Measurements from ENCODE around the gene NOD1. TPM values are rescaled to one million over a fixed set of nuclear protein-coding genes. Genes with fewer than 3 reads are reported as not detected.

The NOD1 gene
- total and polyA plus RNA-seq, 7 donors, result 3.0 to 17.5 (median 6.4) TPM

DNA sequence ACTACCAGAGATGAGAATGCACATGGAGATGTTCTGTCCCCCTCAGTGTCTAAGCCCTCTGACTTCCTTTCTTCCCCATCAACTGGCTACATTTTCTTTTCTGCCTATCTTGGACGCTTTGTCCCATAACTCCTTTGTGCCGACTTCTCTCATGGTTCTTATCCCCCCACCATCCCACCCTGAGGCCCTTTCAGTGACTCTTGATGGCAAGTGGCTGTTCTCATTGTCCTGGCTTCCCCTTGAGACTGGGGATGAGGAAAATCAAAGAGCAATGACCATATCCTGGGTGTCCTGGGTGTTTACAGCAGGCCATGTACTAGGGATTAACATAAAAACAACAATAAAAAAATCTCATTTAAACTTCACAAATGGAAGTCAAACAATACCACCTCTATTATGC, 44.9 kb upstream of the NOD1 start:
- no peak overlapping the region for H3K4me3 ChIP-seq
- DNase-seq, result no peak
- H3K27me3 ChIP-seq, result no peaks in the 10 kb centered on the region
- 91 to 93% methylated on average over 2 of the region's 2 CpGs for WGBS, 2 donors
- H3K9me3 ChIP-seq, result no peaks in the 10 kb centered on the region
- no peak overlapping the region for H3K27ac ChIP-seq
- intact Hi-C loops (cut with DNase I), result no loop called here
- no peaks in the 10 kb centered on the region for H3K36me3 ChIP-seq
- TF ChIP-seq, protein P1, sequence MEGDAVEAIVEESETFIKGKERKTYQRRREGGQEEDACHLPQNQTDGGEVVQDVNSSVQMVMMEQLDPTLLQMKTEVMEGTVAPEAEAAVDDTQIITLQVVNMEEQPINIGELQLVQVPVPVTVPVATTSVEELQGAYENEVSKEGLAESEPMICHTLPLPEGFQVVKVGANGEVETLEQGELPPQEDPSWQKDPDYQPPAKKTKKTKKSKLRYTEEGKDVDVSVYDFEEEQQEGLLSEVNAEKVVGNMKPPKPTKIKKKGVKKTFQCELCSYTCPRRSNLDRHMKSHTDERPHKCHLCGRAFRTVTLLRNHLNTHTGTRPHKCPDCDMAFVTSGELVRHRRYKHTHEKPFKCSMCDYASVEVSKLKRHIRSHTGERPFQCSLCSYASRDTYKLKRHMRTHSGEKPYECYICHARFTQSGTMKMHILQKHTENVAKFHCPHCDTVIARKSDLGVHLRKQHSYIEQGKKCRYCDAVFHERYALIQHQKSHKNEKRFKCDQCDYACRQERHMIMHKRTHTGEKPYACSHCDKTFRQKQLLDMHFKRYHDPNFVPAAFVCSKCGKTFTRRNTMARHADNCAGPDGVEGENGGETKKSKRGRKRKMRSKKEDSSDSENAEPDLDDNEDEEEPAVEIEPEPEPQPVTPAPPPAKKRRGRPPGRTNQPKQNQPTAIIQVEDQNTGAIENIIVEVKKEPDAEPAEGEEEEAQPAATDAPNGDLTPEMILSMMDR (IDR thresholded peaks at IDR 0.05), result no peak
- no peak for TF ChIP-seq POLR2A (IDR thresholded peaks at IDR 0.05)
- no peak for TF ChIP-seq EP300 (IDR thresholded peaks at IDR 0.05)
- no peak for TF ChIP-seq POLR2AphosphoS5 (IDR thresholded peaks at IDR 0.05)
- H3K4me1 ChIP-seq, result no peaks in the 10 kb centered on the region

DNA sequence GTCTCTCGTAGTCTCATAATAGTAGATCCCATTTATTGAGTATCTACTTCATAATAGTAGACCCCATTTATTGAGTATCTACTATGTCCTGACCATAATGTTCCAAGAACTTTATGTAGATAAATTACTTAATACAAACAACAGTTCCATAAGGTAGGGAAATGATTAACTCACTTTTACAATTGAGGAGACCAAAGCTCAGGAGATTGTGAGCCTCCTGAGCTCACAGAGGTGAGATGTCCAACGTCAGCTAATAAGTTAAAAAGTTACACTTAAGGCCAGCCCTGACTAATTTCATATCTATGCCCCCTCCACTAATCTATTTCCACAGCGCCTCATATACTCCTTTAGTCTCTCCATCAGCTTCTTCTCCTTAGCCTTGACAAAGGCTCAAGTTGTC, 43.6 kb upstream of the NOD1 start:
- H3K27ac ChIP-seq, result no peak overlapping the region
- no peak for DNase-seq
- H3K4me3 ChIP-seq, result no peak overlapping the region
- no peaks in the 10 kb centered on the region for H3K4me1 ChIP-seq
- TF ChIP-seq POLR2A (IDR thresholded peaks at IDR 0.05) (no peak), EP300 (IDR thresholded peaks at IDR 0.05) (no peak), POLR2AphosphoS5 (IDR thresholded peaks at IDR 0.05) (no peak)
- TF ChIP-seq, protein P1 (IDR thresholded peaks at IDR 0.05), result no peak
- 26 to 76% methylated on average over 3 of the region's 3 CpGs for WGBS, 2 donors
- H3K9me3 ChIP-seq, result no peaks in the 10 kb centered on the region
- no peaks in the 10 kb centered on the region for H3K27me3 ChIP-seq
- intact Hi-C loops (cut with DNase I), result no loop called here
- H3K36me3 ChIP-seq, result no peaks in the 10 kb centered on the region

DNA sequence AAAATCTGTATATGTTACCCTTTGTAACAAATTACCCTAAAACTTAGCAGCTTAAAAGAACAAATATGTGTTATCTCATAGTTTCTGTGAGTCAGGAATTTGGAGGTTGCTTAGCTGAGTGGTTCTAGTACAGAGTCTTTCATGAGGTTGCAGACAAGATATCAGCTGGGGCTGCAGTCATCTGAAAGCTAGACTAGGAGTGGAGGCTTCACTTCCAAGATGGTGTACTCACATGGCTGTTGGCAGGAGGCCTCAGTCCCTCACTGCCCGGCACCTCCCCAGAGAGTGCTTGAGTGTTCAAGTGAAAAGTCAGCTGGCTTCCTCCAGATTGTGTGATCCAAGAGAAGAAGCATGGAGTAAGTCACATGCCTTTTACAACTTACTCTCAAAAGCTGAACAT, 42.9 kb upstream of the NOD1 start:
- H3K27me3 ChIP-seq, result no peaks in the 10 kb centered on the region
- WGBS, 2 donors, result 29 to 54% methylated on average over 1 of the region's 1 CpG
- H3K36me3 ChIP-seq, result no peaks in the 10 kb centered on the region
- H3K4me1 ChIP-seq, result no peaks in the 10 kb centered on the region
- H3K4me3 ChIP-seq, result no peak overlapping the region
- H3K27ac ChIP-seq, result no peak overlapping the region
- H3K9me3 ChIP-seq, result no peaks in the 10 kb centered on the region
- intact Hi-C loops (cut with DNase I), result no loop called here
- TF ChIP-seq, protein P1 (IDR thresholded peaks at IDR 0.05), result no peak
- peak in 1 of 4 donors; percentile 16 for TF ChIP-seq POLR2AphosphoS5 (IDR thresholded peaks at IDR 0.05)
- DNase-seq, result peak; percentile 90

DNA sequence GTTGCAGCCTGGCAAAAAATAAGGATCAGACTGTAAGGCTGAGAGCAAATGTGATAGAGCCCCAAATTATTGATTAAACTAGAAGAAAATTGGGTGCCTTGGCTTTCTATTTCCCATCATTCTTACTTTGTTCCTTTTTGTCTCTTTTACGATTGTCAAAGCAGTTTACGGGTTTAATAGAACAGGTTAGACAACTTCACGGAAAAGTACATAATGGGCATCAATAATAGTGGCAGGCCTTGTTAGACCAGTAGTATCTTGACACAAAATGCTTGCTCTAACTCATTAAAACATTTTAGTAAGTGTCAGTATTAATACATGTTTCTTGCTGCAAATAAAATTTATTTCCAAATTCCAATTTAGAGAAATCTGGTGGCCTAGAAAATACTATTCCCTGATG, 40.5 kb upstream of the NOD1 start:
- TF ChIP-seq EP300 (IDR thresholded peaks at IDR 0.05) (no peak), POLR2AphosphoS5 (IDR thresholded peaks at IDR 0.05) (no peak), POLR2A (IDR thresholded peaks at IDR 0.05) (no peak)
- TF ChIP-seq, protein P1 (IDR thresholded peaks at IDR 0.05), result no peak
- no peaks in the 10 kb centered on the region for H3K9me3 ChIP-seq
- no peaks in the 10 kb centered on the region for H3K4me1 ChIP-seq
- no peak overlapping the region for H3K4me3 ChIP-seq
- intact Hi-C loops (cut with DNase I), result no loop called here
- no peaks in the 10 kb centered on the region for H3K27me3 ChIP-seq
- H3K27ac ChIP-seq, result no peak overlapping the region
- H3K36me3 ChIP-seq, result no peaks in the 10 kb centered on the region
- 19 to 74% methylated on average over 3 of the region's 3 CpGs for WGBS, 2 donors
- no peak for DNase-seq

DNA sequence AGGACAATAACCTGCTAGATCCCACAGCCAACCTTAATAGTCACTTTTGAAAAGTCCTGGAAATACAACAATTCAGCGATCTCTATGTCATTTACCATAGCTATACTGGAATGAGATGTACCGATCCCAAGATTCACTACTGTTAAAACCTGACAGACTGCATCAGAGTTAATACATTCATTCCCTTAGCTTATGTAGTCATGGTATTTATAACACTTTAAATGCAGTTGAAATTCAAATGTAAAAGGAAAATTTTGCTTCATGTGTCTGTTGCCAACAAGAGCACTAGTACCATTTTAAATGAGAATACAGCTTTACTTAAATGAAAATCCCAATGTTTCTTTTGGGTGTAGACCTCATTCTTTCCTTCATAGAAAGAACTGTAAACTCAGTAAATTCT, 37.2 kb upstream of the NOD1 start:
- DNase-seq, result no peak
- intact Hi-C loops (cut with DNase I), result no loop called here

More for the DNA sequence above, 37.2 kb upstream of the NOD1 start:
- Histone ChIP-seq H3K36me3 (no peaks in the 10 kb centered on the region), H3K4me3 (no peak overlapping the region), H3K27me3 (no peaks in the 10 kb centered on the region), H3K27ac (no peak overlapping the region), H3K9me3 (no peaks in the 10 kb centered on the region), H3K4me1 (no peaks in the 10 kb centered on the region)
- TF ChIP-seq POLR2AphosphoS5 (IDR thresholded peaks at IDR 0.05) (no peak), EP300 (IDR thresholded peaks at IDR 0.05) (no peak), POLR2A (IDR thresholded peaks at IDR 0.05) (no peak)
- TF ChIP-seq, protein P1 (IDR thresholded peaks at IDR 0.05), result no peak
- WGBS, 2 donors, result 96 to 99% methylated on average over 2 of the region's 2 CpGs

All from sigmoid colon (tissue), 7 donors.